GM20000 (cell line): Measurements from ENCODE around the gene SYPL1.

ENCODE experiments used
- DNase-seq: peaks from one replicate; pipeline ENCODE4 v3.0.0; 2012; ENCODE audit warnings: low spot score
- TF ChIP-seq, protein P1 (sequence below): IDR thresholded peaks from 2 replicates; pipeline ENCODE4 v1.5.1; 2012; ENCODE audit warnings: mild to moderate bottlenecking, control low read depth; ENCODE audit errors: extremely low read depth, missing control alignments

SYPL1 gene

DNA sequence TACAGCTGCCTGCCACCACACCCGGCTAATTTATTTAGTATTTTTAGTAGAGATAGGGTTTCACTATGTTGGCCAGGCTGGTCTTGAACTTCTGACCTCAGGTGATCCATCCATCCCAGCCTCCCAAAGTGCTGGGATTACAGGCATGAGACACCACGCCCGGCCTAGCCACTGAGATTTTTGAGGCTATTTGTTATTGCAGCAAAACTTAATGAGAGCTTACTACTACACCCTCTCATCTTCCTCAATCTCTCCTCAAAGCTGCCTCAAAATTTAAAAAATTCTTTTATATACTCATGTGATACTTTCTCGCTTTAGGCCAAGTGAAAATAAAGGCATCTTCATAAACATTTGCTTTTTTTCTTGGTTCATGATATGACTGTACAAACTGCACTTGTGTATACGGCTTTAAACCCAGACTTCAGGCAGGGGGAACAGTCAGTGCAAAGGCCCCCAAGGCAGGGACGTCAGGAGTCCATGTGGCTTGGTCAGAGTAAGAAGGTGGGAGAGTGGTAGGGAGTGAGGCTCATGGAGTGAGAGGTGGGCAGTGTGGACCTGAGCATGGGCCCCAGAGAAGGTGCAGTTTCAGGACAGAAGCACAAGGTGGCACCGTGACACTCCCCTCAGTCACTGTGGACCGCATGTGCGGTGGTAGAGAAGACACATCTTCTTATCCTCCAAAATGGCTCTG, 55.5 kb downstream of the SYPL1 start:
- peak; percentile 75 for DNase-seq

DNA sequence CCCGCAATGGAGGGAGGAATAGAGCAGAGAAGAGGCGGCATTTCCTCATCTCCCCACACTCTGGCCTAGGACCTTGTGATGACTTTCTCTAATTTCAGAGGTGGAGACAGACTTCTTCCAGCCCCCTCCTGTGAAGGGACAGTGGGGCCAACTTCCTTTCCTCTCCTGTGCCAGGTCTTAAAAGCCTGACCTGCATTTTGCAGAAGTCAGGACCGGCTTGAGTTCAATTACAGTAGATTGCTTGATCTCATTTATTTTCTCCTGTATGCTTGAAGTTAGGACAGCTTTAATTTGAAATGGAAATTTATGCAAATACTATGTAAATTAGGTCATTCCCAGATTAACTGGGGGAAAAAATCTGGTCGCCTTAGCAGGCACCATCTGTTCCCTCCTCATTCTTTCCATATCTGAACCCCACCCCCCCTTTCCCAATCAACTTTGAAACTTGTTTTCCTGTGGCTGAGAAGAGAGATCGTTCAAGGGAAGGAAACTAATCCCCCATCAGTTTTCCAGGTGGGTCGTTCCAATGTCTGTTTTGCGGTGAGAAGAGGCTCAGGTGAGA, 57.1 kb downstream of the SYPL1 start:
- TF ChIP-seq, protein P1, sequence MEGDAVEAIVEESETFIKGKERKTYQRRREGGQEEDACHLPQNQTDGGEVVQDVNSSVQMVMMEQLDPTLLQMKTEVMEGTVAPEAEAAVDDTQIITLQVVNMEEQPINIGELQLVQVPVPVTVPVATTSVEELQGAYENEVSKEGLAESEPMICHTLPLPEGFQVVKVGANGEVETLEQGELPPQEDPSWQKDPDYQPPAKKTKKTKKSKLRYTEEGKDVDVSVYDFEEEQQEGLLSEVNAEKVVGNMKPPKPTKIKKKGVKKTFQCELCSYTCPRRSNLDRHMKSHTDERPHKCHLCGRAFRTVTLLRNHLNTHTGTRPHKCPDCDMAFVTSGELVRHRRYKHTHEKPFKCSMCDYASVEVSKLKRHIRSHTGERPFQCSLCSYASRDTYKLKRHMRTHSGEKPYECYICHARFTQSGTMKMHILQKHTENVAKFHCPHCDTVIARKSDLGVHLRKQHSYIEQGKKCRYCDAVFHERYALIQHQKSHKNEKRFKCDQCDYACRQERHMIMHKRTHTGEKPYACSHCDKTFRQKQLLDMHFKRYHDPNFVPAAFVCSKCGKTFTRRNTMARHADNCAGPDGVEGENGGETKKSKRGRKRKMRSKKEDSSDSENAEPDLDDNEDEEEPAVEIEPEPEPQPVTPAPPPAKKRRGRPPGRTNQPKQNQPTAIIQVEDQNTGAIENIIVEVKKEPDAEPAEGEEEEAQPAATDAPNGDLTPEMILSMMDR: no peak
- DNase-seq: no peak

More for the DNA sequence above, 55.5 kb downstream of the SYPL1 start:
- TF ChIP-seq, protein P1: peak; percentile 92

DNA sequence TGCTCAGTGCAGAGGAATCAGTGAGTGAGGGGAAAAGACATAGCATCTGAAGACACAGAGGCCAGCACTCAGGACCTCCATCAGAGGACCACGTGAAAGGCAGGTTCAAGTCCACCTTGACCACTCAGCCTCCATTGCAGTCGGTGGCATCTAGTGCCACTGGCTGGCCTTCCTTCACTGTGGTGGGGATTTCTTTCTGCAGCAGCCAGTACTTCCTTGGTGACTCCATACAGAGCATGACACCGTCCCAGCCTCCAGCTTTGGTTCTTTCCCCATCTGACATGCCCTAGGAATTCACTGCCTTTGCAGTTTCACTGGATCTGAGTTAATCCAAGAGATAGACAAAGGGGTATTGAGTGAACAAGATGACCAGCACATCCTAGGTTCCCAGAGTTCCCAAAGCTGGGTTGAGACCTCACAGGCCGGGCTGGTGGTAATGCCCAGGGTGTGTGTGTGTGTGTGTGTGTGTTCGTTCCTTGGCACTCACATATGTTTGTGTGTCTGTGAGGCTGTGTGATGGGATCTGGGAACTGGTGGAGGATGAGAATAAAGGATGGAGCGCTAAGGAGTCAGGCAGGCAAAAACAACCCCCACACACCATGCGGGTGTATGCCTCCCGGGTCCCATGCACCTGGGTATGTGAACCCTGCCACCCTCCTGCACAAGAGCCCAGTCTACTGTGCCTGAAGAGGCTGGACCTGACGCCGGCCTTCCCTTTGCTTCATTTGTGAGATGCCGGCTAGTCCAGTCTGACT, 57.8 kb downstream of the SYPL1 start:
- DNase-seq: no peak
- TF ChIP-seq, protein P1: no peak

DNA sequence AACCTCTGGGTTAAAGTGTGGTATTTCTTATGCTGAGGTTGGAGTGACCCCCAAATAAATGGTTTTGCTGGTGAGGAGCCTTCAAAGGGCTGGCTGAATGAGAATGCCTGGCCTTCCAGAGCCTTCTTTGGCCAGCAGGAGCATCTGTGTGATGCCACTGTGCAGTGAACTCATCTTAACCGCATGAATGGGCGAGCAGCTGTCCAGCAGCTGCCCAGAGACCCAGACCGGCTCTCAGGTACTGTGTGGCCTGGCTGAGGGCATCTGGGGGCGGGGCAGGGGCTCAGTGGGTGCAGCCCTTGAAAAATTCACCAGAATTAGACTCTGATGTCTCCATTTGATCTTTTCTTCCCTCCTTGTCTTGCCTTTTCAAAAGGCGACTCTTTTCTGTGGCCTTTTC, 59.0 kb downstream of the SYPL1 start:
- no peak for DNase-seq
- TF ChIP-seq, protein P1: no peak

DNA sequence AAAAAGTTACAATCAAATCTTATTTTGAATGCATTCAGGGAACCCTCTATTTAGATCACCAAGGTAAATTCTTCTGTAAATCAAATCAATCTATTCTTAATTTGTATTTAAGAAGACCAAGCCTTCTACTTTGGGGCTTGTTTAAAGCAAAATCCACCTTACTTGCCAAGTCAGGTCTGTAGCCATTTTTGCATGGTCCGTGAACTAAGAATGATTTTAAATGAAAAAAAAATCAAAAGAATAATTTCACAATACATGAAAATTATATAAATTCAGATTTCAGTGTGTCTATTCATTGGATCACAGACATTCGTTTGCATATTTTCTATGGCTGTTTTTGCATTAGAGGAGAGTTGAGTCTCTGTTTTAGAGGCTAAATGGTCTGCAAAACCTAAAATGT, 59.4 kb downstream of the SYPL1 start:
- TF ChIP-seq, protein P1: no peak
- DNase-seq: no peak

DNA sequence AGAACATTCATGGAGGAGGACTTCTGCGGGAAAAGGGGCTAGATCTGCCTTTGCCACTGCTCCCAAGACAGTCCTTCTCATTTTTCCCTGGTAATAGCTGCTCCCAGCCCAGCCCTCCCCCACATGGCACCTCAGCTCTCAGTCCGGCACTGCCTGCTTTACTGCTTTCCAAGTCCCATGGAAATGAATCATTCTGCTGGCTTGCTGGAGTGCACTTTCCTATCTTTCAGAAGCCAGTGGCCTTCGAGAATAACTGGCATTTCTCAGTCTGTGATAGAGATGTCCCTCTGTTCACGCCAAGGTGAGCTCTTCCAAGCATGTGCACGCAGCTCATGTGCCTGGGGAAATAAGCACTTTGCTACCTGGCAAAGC, 61.4 kb downstream of the SYPL1 start:
- TF ChIP-seq, protein P1: no peak

More for the DNA sequence above, 61.4 kb downstream of the SYPL1 start:
- no peak for DNase-seq
